ENCODE results near the gene DNHD1.

Gene DNHD1

DNA sequence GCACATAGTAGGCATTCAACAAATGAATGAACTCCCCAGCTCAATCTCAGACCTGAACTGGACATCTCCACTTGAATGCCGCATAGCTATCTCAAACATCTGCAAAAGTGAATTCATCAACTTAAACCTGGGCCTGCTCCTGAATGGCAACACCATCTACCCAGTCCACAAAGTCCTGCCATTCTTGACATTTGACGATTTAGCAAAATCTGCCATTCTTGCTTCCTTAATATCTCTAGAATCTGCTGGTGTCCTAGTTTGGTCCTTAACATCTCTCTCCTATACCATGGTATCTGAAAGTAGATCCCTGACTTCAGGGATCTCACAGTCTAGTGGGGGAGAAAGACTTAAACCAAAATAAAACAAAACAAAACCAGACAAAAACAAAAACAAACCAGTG lies 43.9 kb upstream of the DNHD1 start:
- peaks cover 9% of the 10 kb centered on the region; the same call in 1 of the 2 replicates for H3K36me3 ChIP-seq (ENCODE audit: insufficient read depth, low read length)
- H4K20me1 ChIP-seq (ENCODE audit: insufficient read depth, low read length, poor library complexity, severe bottlenecking): no peaks in the 10 kb centered on the region
- no peaks in the 10 kb centered on the region for H3K79me2 ChIP-seq (ENCODE audit: insufficient read depth, low read length)
- H3K4me2 ChIP-seq (ENCODE audit: low read depth, low read length, poor library complexity, severe bottlenecking): no peak overlapping the region
- no peak overlapping the region for H3K4me3 ChIP-seq (ENCODE audit: low read length, poor library complexity, severe bottlenecking)
- no peaks in the 10 kb centered on the region for H3K27me3 ChIP-seq (ENCODE audit: insufficient read depth, low read length, poor library complexity, severe bottlenecking)
- TF ChIP-seq, protein P1, sequence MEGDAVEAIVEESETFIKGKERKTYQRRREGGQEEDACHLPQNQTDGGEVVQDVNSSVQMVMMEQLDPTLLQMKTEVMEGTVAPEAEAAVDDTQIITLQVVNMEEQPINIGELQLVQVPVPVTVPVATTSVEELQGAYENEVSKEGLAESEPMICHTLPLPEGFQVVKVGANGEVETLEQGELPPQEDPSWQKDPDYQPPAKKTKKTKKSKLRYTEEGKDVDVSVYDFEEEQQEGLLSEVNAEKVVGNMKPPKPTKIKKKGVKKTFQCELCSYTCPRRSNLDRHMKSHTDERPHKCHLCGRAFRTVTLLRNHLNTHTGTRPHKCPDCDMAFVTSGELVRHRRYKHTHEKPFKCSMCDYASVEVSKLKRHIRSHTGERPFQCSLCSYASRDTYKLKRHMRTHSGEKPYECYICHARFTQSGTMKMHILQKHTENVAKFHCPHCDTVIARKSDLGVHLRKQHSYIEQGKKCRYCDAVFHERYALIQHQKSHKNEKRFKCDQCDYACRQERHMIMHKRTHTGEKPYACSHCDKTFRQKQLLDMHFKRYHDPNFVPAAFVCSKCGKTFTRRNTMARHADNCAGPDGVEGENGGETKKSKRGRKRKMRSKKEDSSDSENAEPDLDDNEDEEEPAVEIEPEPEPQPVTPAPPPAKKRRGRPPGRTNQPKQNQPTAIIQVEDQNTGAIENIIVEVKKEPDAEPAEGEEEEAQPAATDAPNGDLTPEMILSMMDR (conservative IDR thresholded peaks at IDR 0.05; ENCODE audit: low read length): no peak
- no peak for TF ChIP-seq EZH2phosphoT487 (IDR thresholded peaks at IDR 0.05; ENCODE audit: borderline replicate concordance)
- H3K9ac ChIP-seq (ENCODE audit: low read depth, low read length, poor library complexity, severe bottlenecking): no peak overlapping the region
- no peaks in the 10 kb centered on the region for H3F3A ChIP-seq (ENCODE audit: low read depth)
- no peaks in the 10 kb centered on the region for H3K4me1 ChIP-seq (ENCODE audit: insufficient read depth, low read length, poor library complexity, severe bottlenecking)
- H2AFZ ChIP-seq (ENCODE audit: low read length): no peak overlapping the region
- H3K9me3 ChIP-seq (ENCODE audit: insufficient read depth, low read depth, low read length): no peaks in the 10 kb centered on the region
- H3K9me2 ChIP-seq (replicated peaks; ENCODE audit: low read depth, low read length): no peaks in the 10 kb centered on the region

DNA sequence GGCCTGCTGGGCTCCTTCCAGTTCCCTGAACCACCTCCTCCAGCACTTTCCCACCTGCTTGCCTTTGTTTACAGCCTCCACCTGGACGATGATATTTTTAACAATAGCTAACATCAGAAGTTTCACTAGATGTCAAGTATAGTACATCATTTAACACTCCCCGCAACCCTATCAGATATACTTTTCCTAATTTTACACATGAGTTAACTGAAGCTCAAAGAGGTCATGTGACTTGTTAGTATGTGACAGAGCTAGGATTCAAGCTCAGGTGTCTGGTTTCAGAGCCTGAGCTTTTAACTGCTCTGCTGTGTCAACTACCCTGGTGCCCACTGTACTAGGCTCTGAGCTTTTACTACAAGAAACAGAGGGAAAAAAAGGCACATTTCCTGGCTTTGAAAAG lies 42.0 kb upstream of the DNHD1 start:
- H3K79me2 ChIP-seq (ENCODE audit: insufficient read depth, low read length): no peaks in the 10 kb centered on the region
- H3K4me2 ChIP-seq (ENCODE audit: low read depth, low read length, poor library complexity, severe bottlenecking): no peak overlapping the region
- peaks cover 9% of the 10 kb centered on the region; the same call in 1 of the 2 replicates for H3K36me3 ChIP-seq (ENCODE audit: insufficient read depth, low read length)
- no peaks in the 10 kb centered on the region for H3F3A ChIP-seq (ENCODE audit: low read depth)
- no peak overlapping the region for H3K9ac ChIP-seq (ENCODE audit: low read depth, low read length, poor library complexity, severe bottlenecking)
- H3K9me2 ChIP-seq (replicated peaks; ENCODE audit: low read depth, low read length): no peaks in the 10 kb centered on the region
- H4K20me1 ChIP-seq (ENCODE audit: insufficient read depth, low read length, poor library complexity, severe bottlenecking): no peaks in the 10 kb centered on the region
- no peaks in the 10 kb centered on the region for H3K4me1 ChIP-seq (ENCODE audit: insufficient read depth, low read length, poor library complexity, severe bottlenecking)
- no peaks in the 10 kb centered on the region for H3K9me3 ChIP-seq (ENCODE audit: insufficient read depth, low read depth, low read length)
- no peaks in the 10 kb centered on the region for H3K27me3 ChIP-seq (ENCODE audit: insufficient read depth, low read length, poor library complexity, severe bottlenecking)
- no peak overlapping the region for H2AFZ ChIP-seq (ENCODE audit: low read length)
- TF ChIP-seq, protein P1 (conservative IDR thresholded peaks at IDR 0.05; ENCODE audit: low read length): no peak
- no peak for TF ChIP-seq EZH2phosphoT487 (IDR thresholded peaks at IDR 0.05; ENCODE audit: borderline replicate concordance)
- no peak overlapping the region for H3K4me3 ChIP-seq (ENCODE audit: low read length, poor library complexity, severe bottlenecking)

DNA sequence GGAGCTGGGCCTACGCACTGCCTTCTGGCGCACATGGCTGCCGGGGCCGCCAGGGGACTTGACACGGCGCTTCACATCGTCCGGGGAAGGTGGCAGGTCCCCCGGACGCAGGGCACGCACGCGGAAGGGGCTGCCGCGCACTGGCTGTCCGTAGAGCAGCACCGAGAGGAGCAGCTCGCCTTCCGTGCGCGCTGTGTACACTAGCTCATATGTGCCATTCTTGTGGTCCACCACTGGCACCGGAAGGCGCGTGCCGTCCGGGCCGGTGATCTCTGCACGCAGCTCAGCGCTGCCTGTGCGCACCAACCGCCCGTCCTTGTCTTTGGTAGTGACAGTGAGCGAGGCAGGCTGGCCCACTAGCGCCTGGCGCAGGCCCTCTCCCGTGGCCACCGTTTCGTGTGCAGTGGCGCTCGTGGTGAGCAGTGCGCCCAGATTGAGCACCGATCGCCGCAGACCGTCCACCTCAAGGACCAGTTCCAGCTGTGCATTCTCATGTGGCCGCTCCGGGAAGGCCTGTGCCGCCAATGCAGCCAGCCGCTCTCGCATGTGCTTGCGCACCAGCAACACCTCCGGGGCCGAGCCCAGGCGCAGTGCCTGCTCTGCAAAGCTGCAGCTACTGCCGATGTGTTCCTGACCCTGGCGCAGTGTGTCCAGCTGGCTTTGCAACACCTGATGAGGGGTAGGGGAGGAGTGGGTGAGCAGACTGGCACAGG lies 40.6 kb upstream of the DNHD1 start:
- Histone ChIP-seq H3K4me1 (ENCODE audit: insufficient read depth, low read length, poor library complexity, severe bottlenecking) (no peaks in the 10 kb centered on the region), H3K9me2 (replicated peaks; ENCODE audit: low read depth, low read length) (no peaks in the 10 kb centered on the region), H3F3A (ENCODE audit: low read depth) (no peaks in the 10 kb centered on the region), H3K36me3 (ENCODE audit: insufficient read depth, low read length) (peaks cover 9% of the 10 kb centered on the region; the same call in 1 of the 2 replicates), H3K4me2 (ENCODE audit: low read depth, low read length, poor library complexity, severe bottlenecking) (no peak overlapping the region), H3K79me2 (ENCODE audit: insufficient read depth, low read length) (no peaks in the 10 kb centered on the region), H4K20me1 (ENCODE audit: insufficient read depth, low read length, poor library complexity, severe bottlenecking) (no peaks in the 10 kb centered on the region), H3K27me3 (ENCODE audit: insufficient read depth, low read length, poor library complexity, severe bottlenecking) (no peaks in the 10 kb centered on the region), H2AFZ (ENCODE audit: low read length) (no peak overlapping the region), H3K9me3 (ENCODE audit: insufficient read depth, low read depth, low read length) (no peaks in the 10 kb centered on the region), H3K4me3 (ENCODE audit: low read length, poor library complexity, severe bottlenecking) (no peak overlapping the region), H3K9ac (ENCODE audit: low read depth, low read length, poor library complexity, severe bottlenecking) (no peak overlapping the region)
- no peak for TF ChIP-seq EZH2phosphoT487 (IDR thresholded peaks at IDR 0.05; ENCODE audit: borderline replicate concordance)
- TF ChIP-seq, protein P1 (conservative IDR thresholded peaks at IDR 0.05; ENCODE audit: low read length): no peak

Data from Loucy (cell line).